ENCODE results near the gene GRSF1.

DNA sequence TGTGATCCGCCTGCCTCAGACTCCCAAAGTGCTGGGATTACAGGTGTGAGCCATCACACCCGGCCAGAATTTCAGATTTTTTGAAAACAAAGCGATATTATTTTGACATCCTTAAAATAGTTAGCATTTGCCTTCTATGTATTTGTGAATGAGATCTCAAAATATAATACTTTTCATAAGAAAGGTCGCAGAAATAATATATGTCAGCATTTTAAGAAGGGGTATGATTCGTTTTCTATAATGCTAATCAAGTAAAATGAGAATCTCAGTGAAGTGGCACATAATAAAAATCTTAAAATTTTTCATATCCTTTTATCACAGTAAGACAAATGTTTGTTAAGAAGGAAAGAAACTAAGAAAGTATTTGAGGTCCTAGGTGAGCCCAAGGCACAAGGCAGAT is 52.2 kb downstream of the GRSF1 start:
- TF ChIP-seq, protein P1, sequence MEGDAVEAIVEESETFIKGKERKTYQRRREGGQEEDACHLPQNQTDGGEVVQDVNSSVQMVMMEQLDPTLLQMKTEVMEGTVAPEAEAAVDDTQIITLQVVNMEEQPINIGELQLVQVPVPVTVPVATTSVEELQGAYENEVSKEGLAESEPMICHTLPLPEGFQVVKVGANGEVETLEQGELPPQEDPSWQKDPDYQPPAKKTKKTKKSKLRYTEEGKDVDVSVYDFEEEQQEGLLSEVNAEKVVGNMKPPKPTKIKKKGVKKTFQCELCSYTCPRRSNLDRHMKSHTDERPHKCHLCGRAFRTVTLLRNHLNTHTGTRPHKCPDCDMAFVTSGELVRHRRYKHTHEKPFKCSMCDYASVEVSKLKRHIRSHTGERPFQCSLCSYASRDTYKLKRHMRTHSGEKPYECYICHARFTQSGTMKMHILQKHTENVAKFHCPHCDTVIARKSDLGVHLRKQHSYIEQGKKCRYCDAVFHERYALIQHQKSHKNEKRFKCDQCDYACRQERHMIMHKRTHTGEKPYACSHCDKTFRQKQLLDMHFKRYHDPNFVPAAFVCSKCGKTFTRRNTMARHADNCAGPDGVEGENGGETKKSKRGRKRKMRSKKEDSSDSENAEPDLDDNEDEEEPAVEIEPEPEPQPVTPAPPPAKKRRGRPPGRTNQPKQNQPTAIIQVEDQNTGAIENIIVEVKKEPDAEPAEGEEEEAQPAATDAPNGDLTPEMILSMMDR (conservative IDR thresholded peaks at IDR 0.05; ENCODE audit: low read length), result no peak
- no peak for TF ChIP-seq EZH2phosphoT487 (IDR thresholded peaks at IDR 0.05; ENCODE audit: borderline replicate concordance, low read depth, low read length)
